ENCODE measurements around the gene CEP112. TPM values are rescaled to one million over a fixed set of nuclear protein-coding genes. Genes with fewer than 3 reads are reported as not detected.

The CEP112 gene
- total and polyA plus RNA-seq, 2 of the 13 experiments (the other 11 are each of a cell fraction or from before 2014, with no cell fraction given): 1.2 to 3.4 TPM

- TF ChIP-seq ZNF562 (CRISPR knock-in tag; IDR thresholded peaks at IDR 0.05; ENCODE audit: borderline replicate concordance) (no peak), ZBTB44 (CRISPR knock-in tag; IDR thresholded peaks at IDR 0.05) (no peak), ZNF777 (CRISPR knock-in tag; IDR thresholded peaks at IDR 0.05) (no peak), HOXA3 (CRISPR knock-in tag; IDR thresholded peaks at IDR 0.05) (no peak), ZC3H13 (CRISPR knock-in tag; IDR thresholded peaks at IDR 0.05) (no peak), ZNF747 (CRISPR knock-in tag; IDR thresholded peaks at IDR 0.05; ENCODE audit: borderline replicate concordance) (no peak), RBM39 (IDR thresholded peaks at IDR 0.05; ENCODE audit: low read depth, low read length, poor library complexity, severe bottlenecking) (no peak), KDM3A (CRISPR knock-in tag; IDR thresholded peaks at IDR 0.05; ENCODE audit: low read depth) (0 out of 2 replicates have a peak, but pooled peaks have one; percentile 26), ZNF615 (CRISPR knock-in tag; IDR thresholded peaks at IDR 0.05; ENCODE audit: borderline replicate concordance) (0 out of 2 replicates have a peak, but pooled peaks have one; percentile 4), WIZ (CRISPR knock-in tag; IDR thresholded peaks at IDR 0.05) (0 out of 2 replicates have a peak, but pooled peaks have one; percentile 53), ASH2L (IDR thresholded peaks at IDR 0.05; ENCODE audit: insufficient read length, low read depth, low read length) (peak; percentile 23), CBX2 (IDR thresholded peaks at IDR 0.05; ENCODE audit: low read depth, low read length) (no peak), CBX2 (CRISPR knock-in tag; IDR thresholded peaks at IDR 0.05; ENCODE audit: low read depth) (no peak), TOE1 (CRISPR knock-in tag; IDR thresholded peaks at IDR 0.05) (no peak), ZNF18 (CRISPR knock-in tag; IDR thresholded peaks at IDR 0.05; ENCODE audit: insufficient replicate concordance) (peak; percentile 23), RFXAP (CRISPR knock-in tag; IDR thresholded peaks at IDR 0.05; ENCODE audit: borderline replicate concordance) (peak; percentile 65; the same call in 1 of the 2 replicates), SSRP1 (CRISPR knock-in tag; IDR thresholded peaks at IDR 0.05) (no peak), ZMYM4 (CRISPR knock-in tag; IDR thresholded peaks at IDR 0.05) (no peak), KDM1A (CRISPR knock-in tag; IDR thresholded peaks at IDR 0.05) (no peak), SRF (IDR thresholded peaks at IDR 0.05; ENCODE audit: low read depth, low read length) (no peak), SRSF4 (IDR thresholded peaks at IDR 0.05; ENCODE audit: low read depth, low read length, poor library complexity, severe bottlenecking) (no peak), ZNF496 (CRISPR knock-in tag; IDR thresholded peaks at IDR 0.05; ENCODE audit: insufficient replicate concordance) (no peak), SMC3 (IDR thresholded peaks at IDR 0.05; ENCODE audit: low read length) (no peak), MTF1 (CRISPR knock-in tag; IDR thresholded peaks at IDR 0.05) (no peak), RBFOX2 (IDR thresholded peaks at IDR 0.05; ENCODE audit: low read depth, low read length) (no peak), PLRG1 (conservative IDR thresholded peaks at IDR 0.05) (no peak), TRIM22 (IDR thresholded peaks at IDR 0.05) (no peak), TARDBP (CRISPR knock-in tag; IDR thresholded peaks at IDR 0.05) (no peak), TAF1 (CRISPR knock-in tag; IDR thresholded peaks at IDR 0.05) (no peak)
Measured at GRCh38 chr17:66229783-66230538, 38.0 kb upstream of the CEP112 start (continued).

All from HepG2 (cell line).